ENCODE data around the gene ASXL1. TPM values are rescaled to one million over a fixed set of nuclear protein-coding genes. Genes with fewer than 3 reads are reported as not detected.

ASXL1 gene
- total RNA-seq, 1 donor from 2014 or later, result 140 TPM

DNA sequence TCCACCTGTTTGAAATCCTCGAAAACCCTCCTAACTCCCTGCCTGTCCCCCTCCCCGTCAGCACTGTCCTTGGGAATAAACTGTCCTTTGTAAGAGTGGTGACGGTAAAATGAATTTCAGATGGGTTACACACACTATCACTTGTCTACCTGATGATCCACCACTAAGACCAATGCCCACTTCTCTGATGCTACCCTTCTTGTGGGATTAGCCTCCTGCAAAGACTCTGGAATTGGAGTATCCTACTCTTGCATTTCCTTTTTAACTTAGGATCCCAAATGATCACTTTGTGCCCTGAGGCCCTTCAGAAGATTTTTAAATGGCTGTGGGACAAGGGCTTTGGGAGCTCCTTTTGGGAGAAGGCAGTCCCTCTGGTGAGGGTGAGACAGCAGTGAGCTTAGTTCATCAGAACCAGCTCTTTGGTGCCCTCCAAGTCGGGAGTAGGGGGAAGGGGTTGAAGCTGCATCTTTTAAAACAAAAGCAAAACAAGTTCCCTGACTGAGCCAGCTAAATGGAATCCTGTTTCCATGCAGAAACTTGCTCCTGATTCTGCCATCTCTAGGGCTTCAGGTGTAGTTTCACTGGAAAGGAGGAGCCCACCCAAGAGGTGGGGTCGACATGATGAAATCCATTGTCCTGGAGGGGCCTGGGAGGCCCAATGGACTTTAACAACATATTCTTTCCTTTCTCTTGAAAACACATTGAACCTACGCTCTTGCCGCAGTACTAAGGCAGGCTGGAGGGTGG, 86.5 kb downstream of the ASXL1 start:
- peaks cover 5% of the 10 kb centered on the region for H3K27me3 Mint-ChIP-seq (ENCODE audit: low read depth)
- no peak overlapping the region for H3K4me3 Mint-ChIP-seq
- TF ChIP-seq, protein P1, sequence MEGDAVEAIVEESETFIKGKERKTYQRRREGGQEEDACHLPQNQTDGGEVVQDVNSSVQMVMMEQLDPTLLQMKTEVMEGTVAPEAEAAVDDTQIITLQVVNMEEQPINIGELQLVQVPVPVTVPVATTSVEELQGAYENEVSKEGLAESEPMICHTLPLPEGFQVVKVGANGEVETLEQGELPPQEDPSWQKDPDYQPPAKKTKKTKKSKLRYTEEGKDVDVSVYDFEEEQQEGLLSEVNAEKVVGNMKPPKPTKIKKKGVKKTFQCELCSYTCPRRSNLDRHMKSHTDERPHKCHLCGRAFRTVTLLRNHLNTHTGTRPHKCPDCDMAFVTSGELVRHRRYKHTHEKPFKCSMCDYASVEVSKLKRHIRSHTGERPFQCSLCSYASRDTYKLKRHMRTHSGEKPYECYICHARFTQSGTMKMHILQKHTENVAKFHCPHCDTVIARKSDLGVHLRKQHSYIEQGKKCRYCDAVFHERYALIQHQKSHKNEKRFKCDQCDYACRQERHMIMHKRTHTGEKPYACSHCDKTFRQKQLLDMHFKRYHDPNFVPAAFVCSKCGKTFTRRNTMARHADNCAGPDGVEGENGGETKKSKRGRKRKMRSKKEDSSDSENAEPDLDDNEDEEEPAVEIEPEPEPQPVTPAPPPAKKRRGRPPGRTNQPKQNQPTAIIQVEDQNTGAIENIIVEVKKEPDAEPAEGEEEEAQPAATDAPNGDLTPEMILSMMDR (conservative IDR thresholded peaks at IDR 0.05), result no peak
- peaks cover 30% of the 10 kb centered on the region for H3K36me3 Mint-ChIP-seq (ENCODE audit: low read depth)
- H3K9me3 Mint-ChIP-seq, result no peaks in the 10 kb centered on the region
- no peak for DNase-seq (ENCODE audit: low read depth, low spot score)
- H3K27ac Mint-ChIP-seq (ENCODE audit: unreplicated experiment), result peak overlapping the region; percentile 76
- peaks cover 19% of the 10 kb centered on the region for H3K4me1 Mint-ChIP-seq

GRCh38 chr20:32445539-32446273, 87.6 kb downstream of the ASXL1 start:
- peak overlapping the region; percentile 29 for H3K4me3 Mint-ChIP-seq
- no peak for DNase-seq (ENCODE audit: low read depth, low spot score)
- no peaks in the 10 kb centered on the region for H3K9me3 Mint-ChIP-seq
- peak overlapping the region; percentile 86 for H3K27ac Mint-ChIP-seq (ENCODE audit: unreplicated experiment)
- H3K27me3 Mint-ChIP-seq (ENCODE audit: low read depth), result peaks cover 13% of the 10 kb centered on the region
- TF ChIP-seq, protein P1 (conservative IDR thresholded peaks at IDR 0.05), result no peak
- peaks cover 28% of the 10 kb centered on the region for H3K36me3 Mint-ChIP-seq (ENCODE audit: low read depth)
- peaks cover 26% of the 10 kb centered on the region for H3K4me1 Mint-ChIP-seq

GRCh38 chr20:32446301-32447100, 88.4 kb downstream of the ASXL1 start:
- Mint-ChIP-seq H3K36me3 (ENCODE audit: low read depth) (peaks cover 28% of the 10 kb centered on the region), H3K4me3 (peak overlapping the region; percentile 43), H3K9me3 (no peaks in the 10 kb centered on the region), H3K4me1 (peaks cover 23% of the 10 kb centered on the region), H3K27me3 (ENCODE audit: low read depth) (peaks cover 13% of the 10 kb centered on the region), H3K27ac (ENCODE audit: unreplicated experiment) (no peak overlapping the region)
- DNase-seq (ENCODE audit: low read depth, low spot score), result no peak
- TF ChIP-seq, protein P1 (conservative IDR thresholded peaks at IDR 0.05), result no peak

GRCh38 chr20:32447136-32448027, 89.3 kb downstream of the ASXL1 start:
- Mint-ChIP-seq H3K36me3 (ENCODE audit: low read depth) (peaks cover 28% of the 10 kb centered on the region), H3K9me3 (no peaks in the 10 kb centered on the region), H3K27me3 (ENCODE audit: low read depth) (peaks cover 13% of the 10 kb centered on the region), H3K4me1 (peaks cover 19% of the 10 kb centered on the region), H3K27ac (ENCODE audit: unreplicated experiment) (peak overlapping the region; percentile 90), H3K4me3 (peak overlapping the region; percentile 43)
- TF ChIP-seq, protein P1 (conservative IDR thresholded peaks at IDR 0.05), result no peak
- no peak for DNase-seq (ENCODE audit: low read depth, low spot score)
